MM.1S (cell line): Measurements from ENCODE around the gene TECPR2.
A peak's percentile ranks its signal among the peaks of the same experiment; 100 is the strongest.

Source experiments
- DNase-seq: peaks from one replicate; pipeline ENCODE4 v3.0.0-alpha.2; 2015
- H2AFZ ChIP-seq: fragments of 300-600 bp; sonication (generic); 2 replicates; pipeline ENCODE4 v1.6.0; 2016; ENCODE audit warnings: antibody characterized with exemption, low read length
- H3F3A ChIP-seq: fragments of 300-600 bp; sonication (generic); 2 replicates; pipeline ENCODE4 v1.6.1; 2016; ENCODE audit warnings: mild to moderate bottlenecking, antibody characterized with exemption, low read length, moderate library complexity, mixed read lengths; ENCODE audit not compliant: insufficient read depth
- H3K27ac ChIP-seq: fragments of 300-600 bp; sonication (generic); 2 replicates; pipeline ENCODE4 v1.5.1; 2016; ENCODE audit warnings: mild to moderate bottlenecking, low read length
- H3K27me3 ChIP-seq: fragments of 300-600 bp; sonication (generic); replicated peaks from 2 replicates; pipeline ENCODE4 v1.6.0; 2016; ENCODE audit warnings: low read length; ENCODE audit not compliant: insufficient read depth
- H3K36me3 ChIP-seq: fragments of 300-600 bp; sonication (generic); replicated peaks from 2 replicates; pipeline ENCODE4 v1.6.1; 2016; ENCODE audit warnings: mild to moderate bottlenecking, low read length, mixed read lengths; ENCODE audit not compliant: insufficient read depth
- H3K4me1 ChIP-seq: fragments of 300-600 bp; sonication (generic); 2 replicates; pipeline ENCODE4 v1.6.1; 2016; ENCODE audit warnings: low read length, mixed read lengths
- H3K4me2 ChIP-seq: fragments of 300-600 bp; sonication (generic); 2 replicates; pipeline ENCODE4 v1.6.0; 2016; ENCODE audit warnings: low read depth, low read length
- H3K4me3 ChIP-seq: fragments of 300-600 bp; sonication (generic); 2 replicates; pipeline ENCODE4 v1.5.1; 2016; ENCODE audit warnings: low read length, mixed read lengths
- H3K79me2 ChIP-seq: fragments of 300-600 bp; sonication (generic); 2 replicates; pipeline ENCODE4 v1.6.1; 2016; ENCODE audit warnings: mixed run types, low read length, mixed read lengths
- H3K9ac ChIP-seq: fragments of 300-600 bp; sonication (generic); 2 replicates; pipeline ENCODE4 v1.6.1; 2016; ENCODE audit warnings: low read length, mixed read lengths
- H3K9me2 ChIP-seq: fragments of 300-600 bp; sonication (generic); replicated peaks from 2 replicates; pipeline ENCODE4 v1.6.1; 2016; ENCODE audit warnings: mild to moderate bottlenecking, low read length, mixed read lengths; ENCODE audit not compliant: insufficient read depth
- H3K9me3 ChIP-seq: fragments of 300-600 bp; sonication (generic); replicated peaks from 2 replicates; pipeline ENCODE4 v1.6.1; 2016; ENCODE audit warnings: mild to moderate bottlenecking, low read length, mixed read lengths; ENCODE audit not compliant: insufficient read depth
- H4K20me1 ChIP-seq: fragments of 300-600 bp; sonication (generic); 2 replicates; pipeline ENCODE4 v1.6.1; 2016; ENCODE audit warnings: mild to moderate bottlenecking, low read length, moderate library complexity, mixed read lengths; ENCODE audit not compliant: insufficient read depth
- CTCF ChIP-seq: fragments of 300-600 bp; sonication (generic); IDR thresholded peaks from 2 replicates; pipeline ENCODE4 v1.5.1; 2016; ENCODE audit warnings: antibody characterized with exemption, low read length, mixed read lengths
- EZH2 ChIP-seq: fragments of 300-600 bp; sonication (generic); optimal IDR thresholded peaks from 2 replicates; pipeline ENCODE3; 2017; ENCODE audit warnings: low read depth, mild to moderate bottlenecking, antibody characterized with exemption, low read length, mixed read lengths
- EZH2phosphoT487 ChIP-seq: fragments of 300-600 bp; sonication (generic); IDR thresholded peaks from 2 replicates; pipeline ENCODE4 v1.6.1; 2018; ENCODE audit warnings: antibody characterized with exemption, low read length

The TECPR2 gene

GRCh38 chr14:102508410-102508773 is 145.7 kb downstream of the TECPR2 start:
- Histone ChIP-seq H3K4me2 (no peak overlapping the region), H4K20me1 (no peaks in the 10 kb centered on the region), H3K36me3 (no peaks in the 10 kb centered on the region), H3K9me3 (no peaks in the 10 kb centered on the region), H2AFZ (no peak overlapping the region), H3K4me3 (no peak overlapping the region), H3F3A (no peaks in the 10 kb centered on the region), H3K9me2 (no peaks in the 10 kb centered on the region), H3K27ac (no peak overlapping the region), H3K27me3 (no peaks in the 10 kb centered on the region), H3K79me2 (no peaks in the 10 kb centered on the region), H3K4me1 (no peaks in the 10 kb centered on the region), H3K9ac (no peak overlapping the region)
- no peak for DNase-seq
- no peak for TF ChIP-seq EZH2phosphoT487
- TF ChIP-seq EZH2: no peak
- no peak for TF ChIP-seq CTCF

GRCh38 chr14:102508774-102509745 is 146.3 kb downstream of the TECPR2 start:
- no peak overlapping the region for H3K27ac ChIP-seq
- no peaks in the 10 kb centered on the region for H3F3A ChIP-seq
- H3K27me3 ChIP-seq: no peaks in the 10 kb centered on the region
- H3K9me3 ChIP-seq: no peaks in the 10 kb centered on the region
- no peak for DNase-seq
- peak overlapping the region; percentile 31; the same call in 1 of the 2 replicates for H3K4me3 ChIP-seq
- H3K9me2 ChIP-seq: no peaks in the 10 kb centered on the region
- no peaks in the 10 kb centered on the region for H3K4me1 ChIP-seq
- H2AFZ ChIP-seq: no peak overlapping the region
- H4K20me1 ChIP-seq: no peaks in the 10 kb centered on the region
- H3K79me2 ChIP-seq: no peaks in the 10 kb centered on the region
- TF ChIP-seq EZH2phosphoT487 (no peak), CTCF (no peak), EZH2 (no peak)
- peak overlapping the region; percentile 45 for H3K4me2 ChIP-seq
- H3K36me3 ChIP-seq: no peaks in the 10 kb centered on the region
- no peak overlapping the region for H3K9ac ChIP-seq

GRCh38 chr14:102509746-102510615 is 147.2 kb downstream of the TECPR2 start, which contains the start of gene ANKRD9:
Gene ANKRD9 (minus strand): TSS chr14:102509776. CDS start chr14:102507889, 1,887 bp downstream.
- peak within 1 kb of the TSS; percentile 28; the same call in 1 of the 2 replicates for H3K9ac ChIP-seq
- H3K36me3 ChIP-seq: no peaks in the 10 kb centered on the region
- peak within 1 kb of the TSS; percentile 84 for H3K4me2 ChIP-seq
- H4K20me1 ChIP-seq: no peaks in the 10 kb centered on the region
- H3K79me2 ChIP-seq: no peaks in the 10 kb centered on the region
- H3K9me3 ChIP-seq: no peaks in the 10 kb centered on the region
- peak within 1 kb of the TSS; percentile 81 for H2AFZ ChIP-seq
- H3K27ac ChIP-seq: no peak within 1 kb of the TSS
- peak within 1 kb of the TSS; percentile 62 for H3K4me3 ChIP-seq
- DNase-seq: peak; percentile 84
- TF ChIP-seq EZH2 (no peak), CTCF (no peak), EZH2phosphoT487 (no peak)
- H3K9me2 ChIP-seq: no peaks in the 10 kb centered on the region
- H3F3A ChIP-seq: no peaks in the 10 kb centered on the region
- H3K4me1 ChIP-seq: no peaks in the 10 kb centered on the region
- H3K27me3 ChIP-seq: no peaks in the 10 kb centered on the region
